PC-9 (cell line): ENCODE results near the gene IFIT5. TPM values are rescaled to one million over a fixed set of nuclear protein-coding genes. Genes with fewer than 3 reads are reported as not detected.
"Not testable (repeated sequence)": the region's sequence is repeated elsewhere in the genome, so short reads cannot be mapped to it uniquely, and the experiment has no call there.

Experiments
- BruUV-seq: library from RNA; stranded (reverse); fragments of 400-500 nt; replicated peaks from 2 replicates; lab custom pipeline; 2021; lab: Mats Ljungman, UMichigan
- CTCF ChIA-PET: fragments of 300-600 bp; sonication (Branson Sonifier 250); formaldehyde crosslinking; loops from one replicate; lab custom pipeline; 2022; ENCODE audit warnings: antibody characterized with exemption; lab: Charles Lee
- POLR2A ChIA-PET: fragments of 300-600 bp; sonication (Branson Sonifier 250); formaldehyde crosslinking; loops from one replicate; lab custom pipeline; 2022; ENCODE audit warnings: antibody characterized with exemption; ENCODE audit not compliant: unreplicated experiment; lab: Charles Lee
- DNase-seq, 2 experiments: peaks; one replicate each; pipeline versions ENCODE4 v3.0.0 to v3.0.0-alpha.2; 2015 to 2022; ENCODE audit warnings: mixed read lengths in 1 of 2
- H2AFZ ChIP-seq: fragments of 200-600 bp; sonication (generic); 2 replicates; pipeline ENCODE4 v1.8.1; 2017; ENCODE audit warnings: antibody characterized with exemption
- H3F3A ChIP-seq: fragments of 200-600 bp; sonication (generic); 2 replicates; pipeline ENCODE4 v1.8.1; 2017; ENCODE audit warnings: antibody characterized with exemption, mild to moderate bottlenecking, low read depth; ENCODE audit not compliant: insufficient read depth
- H3K27ac ChIP-seq: fragments of 200-600 bp; sonication (generic); 2 replicates; pipeline ENCODE4 v1.6.1; 2016; ENCODE audit warnings: mixed run types
- H3K27me3 ChIP-seq: fragments of 200-600 bp; sonication (generic); 2 replicates; pipeline ENCODE4 v1.6.1; 2016; ENCODE audit warnings: low read depth, mixed run types; ENCODE audit not compliant: insufficient read depth
- H3K36me3 ChIP-seq: fragments of 200-600 bp; sonication (generic); 2 replicates; pipeline ENCODE4 v1.6.1; 2016; ENCODE audit warnings: low read depth, mixed run types
- H3K4me1 ChIP-seq: fragments of 200-600 bp; sonication (generic); replicated peaks from 2 replicates; pipeline ENCODE4 v1.6.1; 2016; ENCODE audit warnings: mixed run types; ENCODE audit not compliant: insufficient read depth
- H3K4me2 ChIP-seq: fragments of 200-600 bp; sonication (generic); 2 replicates; pipeline ENCODE4 v1.6.1; 2017; ENCODE audit warnings: mixed run types
- H3K4me3 ChIP-seq: fragments of 200-600 bp; sonication (generic); 2 replicates; pipeline ENCODE4 v1.6.1; 2016; ENCODE audit warnings: mixed run types
- H3K79me2 ChIP-seq: fragments of 200-600 bp; sonication (generic); 2 replicates; pipeline ENCODE4 v1.6.1; 2017; ENCODE audit warnings: low read depth, mixed run types
- H3K9me2 ChIP-seq: fragments of 200-600 bp; sonication (generic); 2 replicates; pipeline ENCODE4 v1.8.1; 2017; ENCODE audit warnings: mild to moderate bottlenecking; ENCODE audit not compliant: insufficient read depth
- H3K9me3 ChIP-seq: fragments of 200-600 bp; sonication (generic); 2 replicates; pipeline ENCODE4 v1.8.1; 2016; ENCODE audit warnings: low read depth; ENCODE audit not compliant: insufficient read depth
- H4K20me1 ChIP-seq: fragments of 200-600 bp; sonication (generic); 2 replicates; pipeline ENCODE4 v1.8.1; 2017; ENCODE audit not compliant: insufficient read depth
- CTCF ChIP-seq: fragments of 200-600 bp; sonication (generic); conservative IDR thresholded peaks from 2 replicates; pipeline ENCODE4 v1.6.1; 2017; ENCODE audit warnings: mixed run types, antibody characterized with exemption, mild to moderate bottlenecking, moderate library complexity
- EZH2 ChIP-seq: fragments of 200-600 bp; sonication (generic); IDR thresholded peaks from 2 replicates; pipeline ENCODE4 v1.8.0; 2017; ENCODE audit warnings: antibody characterized with exemption, low read depth
- intact Hi-C: fragments of 100-400 bp; cut with micrococcal nuclease; formaldehyde crosslinking; loops from one replicate; pipeline ENCODE4 v1.10.0; 2022; ENCODE audit not compliant: unreplicated experiment
- total RNA-seq: library from RNA; stranded (reverse); gene quantifications from 2 replicates; pipeline ENCODE4 v1.2.3, GENCODE V29; 2021

The IFIT5 gene
- total RNA-seq, 1 experiment from 2014 or later, result 1.9 TPM

- TF ChIP-seq CTCF (no peak), EZH2 (no peak)
- Histone ChIP-seq H3K4me3 (no peak overlapping the region), H3K27me3 (no peaks in the 10 kb centered on the region), H3K27ac (no peak overlapping the region), H3K9me2 (no peaks in the 10 kb centered on the region), H2AFZ (no peak overlapping the region), H3K79me2 (no peaks in the 10 kb centered on the region), H4K20me1 (no peaks in the 10 kb centered on the region), H3K36me3 (no peaks in the 10 kb centered on the region), H3F3A (no peaks in the 10 kb centered on the region), H3K9me3 (no peaks in the 10 kb centered on the region), H3K4me1 (no peaks in the 10 kb centered on the region), H3K4me2 (no peak overlapping the region)
- CTCF ChIA-PET, result no interaction called here
- no TSS peak for BruUV-seq
- POLR2A ChIA-PET, result interaction anchor here (0.6 kb wide), 1 partner anchor 151 kb away, joined by 4 read pairs; the partner anchor contains the start of gene LIPA
- DNase-seq, result no peak
- intact Hi-C loops, result no loop called here
These were observed 11.3 kb upstream of the IFIT5 start for GRCh38 chr10:89403043-89403442.

GRCh38 chr10:89404104-89405047, 10.0 kb upstream of the IFIT5 start:
- no TSS peak for BruUV-seq
- Histone ChIP-seq H3K4me1 (no peaks in the 10 kb centered on the region), H3K27me3 (no peaks in the 10 kb centered on the region), H3F3A (no peaks in the 10 kb centered on the region), H3K9me3 (no peaks in the 10 kb centered on the region), H4K20me1 (no peaks in the 10 kb centered on the region), H2AFZ (no peak overlapping the region), H3K4me2 (no peak overlapping the region), H3K79me2 (no peaks in the 10 kb centered on the region), H3K36me3 (no peaks in the 10 kb centered on the region), H3K4me3 (no peak overlapping the region), H3K27ac (no peak overlapping the region), H3K9me2 (no peaks in the 10 kb centered on the region)
- no peak for DNase-seq
- POLR2A ChIA-PET, result no interaction called here
- intact Hi-C loops, result no loop called here
- CTCF ChIA-PET, result no interaction called here
- TF ChIP-seq CTCF (no peak), EZH2 (no peak)

- not testable (repeated sequence) for BruUV-seq
These were observed 8.2 kb upstream of the IFIT5 start for GRCh38 chr10:89406178-89406577.

GRCh38 chr10:89407792-89408191, 6.6 kb upstream of the IFIT5 start:
- POLR2A ChIA-PET, BruUV-seq, H3K27me3 ChIP-seq, DNase-seq, intact Hi-C loops, H3K27ac ChIP-seq, H4K20me1 ChIP-seq, H3K4me3 ChIP-seq, H2AFZ ChIP-seq, H3K4me2 ChIP-seq, H3F3A ChIP-seq, H3K9me3 ChIP-seq, H3K9me2 ChIP-seq, H3K4me1 ChIP-seq, H3K36me3 ChIP-seq, CTCF ChIA-PET, H3K79me2 ChIP-seq: not testable (repeated sequence)

More at GRCh38 chr10:89406178-89406577, 8.2 kb upstream of the IFIT5 start:
- H3K4me3 ChIP-seq, POLR2A ChIA-PET, H2AFZ ChIP-seq, intact Hi-C loops, H3K9me3 ChIP-seq, DNase-seq, H3K4me1 ChIP-seq, H3K36me3 ChIP-seq, H3K27me3 ChIP-seq, H3K27ac ChIP-seq, H4K20me1 ChIP-seq, CTCF ChIA-PET, H3K79me2 ChIP-seq, H3K9me2 ChIP-seq, H3K4me2 ChIP-seq, H3F3A ChIP-seq: not testable (repeated sequence)

- POLR2A ChIA-PET, H3K27ac ChIP-seq, DNase-seq, H3K27me3 ChIP-seq, H3F3A ChIP-seq, H2AFZ ChIP-seq, H3K4me3 ChIP-seq, H4K20me1 ChIP-seq, H3K4me1 ChIP-seq, BruUV-seq, CTCF ChIA-PET, H3K9me2 ChIP-seq, intact Hi-C loops, H3K79me2 ChIP-seq, H3K9me3 ChIP-seq, H3K4me2 ChIP-seq, H3K36me3 ChIP-seq: not testable (repeated sequence)
These were observed 5.1 kb upstream of the IFIT5 start for GRCh38 chr10:89409282-89409681.

GRCh38 chr10:89410551-89410950, 3.8 kb upstream of the IFIT5 start:
- DNase-seq, H3K27ac ChIP-seq, H3K9me2 ChIP-seq, BruUV-seq, H4K20me1 ChIP-seq, CTCF ChIA-PET, H3K4me1 ChIP-seq, H2AFZ ChIP-seq, H3K79me2 ChIP-seq, H3K4me2 ChIP-seq, H3F3A ChIP-seq, H3K27me3 ChIP-seq, H3K36me3 ChIP-seq, POLR2A ChIA-PET, H3K9me3 ChIP-seq, H3K4me3 ChIP-seq: not testable (repeated sequence)
- intact Hi-C loops, result loop anchor here (5.0 to 10.0 kb wide), 2 partner anchors 292 to 376 kb away; partner anchors contain the start of gene KIF20B
